Measurements from ENCODE around the gene PLBD1.
A peak's percentile ranks its signal among the peaks of the same experiment; 100 is the strongest.

PLBD1 gene

GRCh38 chr12:14482361-14482760, 85.3 kb downstream of the PLBD1 start:
- no peak for DNase-seq

GRCh38 chr12:14481201-14481600, 86.5 kb downstream of the PLBD1 start:
- no peak for DNase-seq

DNA sequence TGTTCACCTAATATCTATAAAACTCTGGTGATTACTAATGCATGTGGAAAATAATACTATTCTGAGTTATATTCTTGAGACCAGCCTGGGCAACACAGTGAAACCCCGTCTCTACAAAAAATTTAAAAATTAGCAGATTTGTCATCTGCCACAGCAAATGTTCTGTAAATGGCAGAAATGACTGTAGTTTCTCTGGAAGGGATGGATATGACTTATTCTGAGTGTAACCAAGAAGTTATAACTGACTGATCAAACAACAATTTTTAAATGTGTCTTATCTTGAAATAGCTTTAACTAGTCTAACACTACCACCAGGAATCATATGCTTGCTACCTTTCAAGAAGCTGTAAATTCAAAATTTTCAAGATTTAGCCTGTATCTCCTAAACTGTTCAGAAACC, 88.7 kb downstream of the PLBD1 start:
- no peak for DNase-seq

DNA sequence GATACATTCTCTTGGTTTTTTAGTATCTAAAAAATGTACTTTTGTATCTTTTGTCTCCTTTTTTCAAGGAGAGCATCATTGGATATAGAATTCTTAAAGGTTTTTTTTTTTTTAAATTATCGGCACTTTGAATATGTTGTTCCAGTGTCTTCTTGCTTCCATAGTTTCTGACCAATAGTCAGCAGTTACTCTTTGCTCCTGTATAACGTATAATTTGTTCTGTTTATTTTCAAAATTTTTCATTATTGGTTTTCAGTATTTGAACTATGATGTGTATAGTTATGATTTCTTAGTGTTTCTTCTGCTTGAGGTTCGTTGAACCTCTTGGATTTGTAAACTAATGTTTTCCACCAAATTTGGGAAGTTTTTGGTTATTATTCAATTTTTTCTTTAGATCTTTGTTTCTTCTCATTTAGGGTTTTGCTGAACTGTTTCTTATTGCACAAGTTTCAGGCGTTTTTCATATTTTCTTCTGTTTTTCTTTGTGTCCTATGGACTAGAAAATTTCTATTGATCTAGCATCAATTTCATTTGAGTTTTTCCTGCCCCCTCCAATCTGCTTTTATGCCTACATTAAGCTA, 93.9 kb downstream of the PLBD1 start:
- peak in 1 of 2 experiments; percentile 12 for DNase-seq

- DNase-seq = no peak
These were observed 96.2 kb downstream of the PLBD1 start for GRCh38 chr12:14471497-14471896.

DNA sequence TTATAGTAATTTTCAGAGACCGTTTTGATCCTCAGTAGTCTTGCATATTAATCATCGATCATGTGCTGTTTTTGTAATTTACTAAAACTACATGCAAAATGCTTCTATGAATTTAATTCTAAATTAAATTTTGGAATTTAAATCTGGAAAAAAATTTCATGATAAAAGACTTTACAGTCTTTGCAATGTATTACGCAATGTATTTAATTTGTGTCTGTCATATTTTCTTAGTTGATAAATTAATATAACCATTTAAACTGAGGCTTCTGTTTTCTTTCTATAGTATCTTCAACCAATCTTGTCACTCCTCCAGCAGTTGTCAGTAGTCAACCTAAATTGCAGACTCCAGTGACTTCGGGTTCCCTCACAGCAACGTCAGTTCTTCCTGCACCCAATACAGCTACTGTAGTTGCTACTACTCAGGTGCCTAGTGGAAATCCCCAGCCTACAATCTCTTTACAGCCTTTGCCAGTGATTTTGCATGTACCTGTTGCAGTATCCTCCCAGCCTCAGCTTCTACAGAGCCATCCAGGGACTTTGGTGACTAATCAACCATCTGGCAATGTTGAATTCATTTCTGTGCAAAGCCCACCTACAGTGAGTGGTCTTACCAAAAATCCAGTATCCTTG, 107.4 kb downstream of the PLBD1 start:
- DNase-seq = no peak

GRCh38 chr12:14454098-14454907, 113.4 kb downstream of the PLBD1 start:
- DNase-seq = peak in 1 of 2 experiments; percentile 41
